Adrenal gland (tissue), 12 donors: ENCODE data around the gene ERC1. TPM values are rescaled to one million over a fixed set of nuclear protein-coding genes. Genes with fewer than 3 reads are reported as not detected.

ENCODE experiments used
- DNase-seq, 7 donors: peaks; one replicate each; pipeline ENCODE4 v3.0.0-alpha.2; 2019 to 2020
- H3K27ac ChIP-seq, 5 donors: fragments of 200-600 bp; sonication (generic) in 4 of 5; 1 replicate in 3 of 5; 2 replicates in 2 of 5; pipeline versions ENCODE4 v1.5.1 to v1.8.0; 2016 to 2020; ENCODE audit warnings: mild to moderate bottlenecking in 1 of 5
- H3K27me3 ChIP-seq: fragments of 200-600 bp; 2 replicates; pipeline ENCODE4 v1.8.0; 2021
- H3K36me3 ChIP-seq, 2 donors: fragments of 200-600 bp; replicated peaks in 1 of 2; 1 replicate in 1 of 2; 2 replicates in 1 of 2; pipeline versions ENCODE4 v1.5.1 to v1.8.0; 2018 to 2022
- H3K4me1 ChIP-seq, 2 donors: fragments of 200-600 bp; replicated peaks in 1 of 2; 1 replicate in 1 of 2; 2 replicates in 1 of 2; pipeline versions ENCODE4 v1.5.1 to v1.8.0; 2018 to 2021
- H3K4me3 ChIP-seq, 4 donors: fragments of 200-600 bp; sonication (generic) in 3 of 4; one replicate each; pipeline ENCODE4 v1.5.1; 2016 to 2018
- H3K9me3 ChIP-seq, 3 donors: fragments of 200-600 bp; sonication (generic) in 1 of 3; replicated peaks in 1 of 3; 1 replicate in 2 of 3; 2 replicates in 1 of 3; pipeline versions ENCODE4 v1.5.1 to v1.8.0; 2016 to 2021
- CTCF ChIP-seq, 6 experiments: fragments of 450-650 bp in 4 of 6; fragments of 200-600 bp in 2 of 6; sonication (generic) in 1 of 6; IDR thresholded peaks; 1 replicate in 5 of 6; 2 replicates in 1 of 6; pipeline versions ENCODE4 v1.5.1 to v1.8.0; 2016 to 2021; ENCODE audit warnings: antibody characterized with exemption in 6 of 6, mild to moderate bottlenecking in 2 of 6, moderate library complexity in 1 of 6
- POLR2A ChIP-seq, 2 donors: fragments of 450-650 bp; IDR thresholded peaks; one replicate each; pipeline ENCODE4 v1.6.1; 2017; ENCODE audit warnings: antibody characterized with exemption in 2 of 2, mild to moderate bottlenecking in 2 of 2, moderate library complexity in 1 of 2
- WGBS, 4 donors: extraction: QIAGEN DNeasy Blood & Tissue Kit in 2 of 4; methylation state at CpG; one replicate each; pipeline versions ENCODE4 v1.1.5 to v1.1.7; 2013 to 2017; 5-methylcytosine and 5-hydroxymethylcytosine counted together
- intact Hi-C, 2 donors: fragments of 100-400 bp; cut with DNase I; formaldehyde crosslinking; loops; one replicate each; pipeline versions ENCODE4 v1.14.1 to v1.15.0; 2022 to 2023
- polyA plus RNA-seq, 3 donors: library from polyadenylated mRNA; stranded (reverse); fragments of 200-250 nt in 2 of 3; fragments of 350-450 nt in 1 of 3; fragmentation: Illumina TruSeq in 1 of 3; extraction: RNeasy Lipid Tissue Mini Kit (QIAGEN cat#74804) in 1 of 3; gene quantifications; one replicate each; pipeline ENCODE4 v1.2.3, GENCODE V29; 2013 to 2014
- total RNA-seq, 9 donors: library from RNA; depleted of rRNA in 4 of 9; stranded (reverse); fragments of >200 nt in 4 of 9; fragments of 120-200 nt in 1 of 9; fragmentation: NEBNext Ultra II Directional in 1 of 9; extraction: Animal tissue kit (Norgen Biotek cat#: 25700) in 1 of 9; gene quantifications; one replicate each; pipeline versions ENCODE4 v1.1.0 to v1.2.4, GENCODE V29; 2013 to 2023
- donor health status: healthy with polysubstance abuse.
- donor health status: Bipolar disorder and iron deficiency.
- donor health status: DM: yes; HTN: yes; CAD: no.
- donor health status: DM: no; HTN: no; CAD: no.
- donor health status: DM: no; HTN: no; CAD: no.
- donor health status: DM: yes; HTN: yes; CAD: no.

Gene ERC1
- total and polyA plus RNA-seq, 12 donors: 4.1 to 79.5 (median 40.2) TPM

- Histone ChIP-seq H3K4me3 (no peak overlapping the region), H3K27ac (no peak overlapping the region), H3K9me3 (no peaks in the 10 kb centered on the region), H3K27me3 (no peaks in the 10 kb centered on the region), H3K36me3 (no peaks in the 10 kb centered on the region), H3K4me1 (no peaks in the 10 kb centered on the region)
- WGBS, 4 donors: 69 to 86% (median 75%) methylated on average over 18 of the region's 18 CpGs
- intact Hi-C loops: no loop called here
- no peak for DNase-seq
- TF ChIP-seq POLR2A (IDR thresholded peaks at IDR 0.05) (no peak), CTCF (IDR thresholded peaks at IDR 0.05) (no peak)
Observed at GRCh38 chr12:1498199-1498740, 507.2 kb downstream of the ERC1 start.

- no peak overlapping the region for H3K27ac ChIP-seq
- no peaks in the 10 kb centered on the region for H3K27me3 ChIP-seq
- intact Hi-C loops: no loop called here
- no peaks in the 10 kb centered on the region for H3K36me3 ChIP-seq
- DNase-seq: no peak
- WGBS, 4 donors: 81 to 93% (median 92%) methylated on average over 7 to 12 of the region's 12 CpGs
- H3K9me3 ChIP-seq: no peaks in the 10 kb centered on the region
- H3K4me3 ChIP-seq: no peak overlapping the region
- no peaks in the 10 kb centered on the region for H3K4me1 ChIP-seq
- TF ChIP-seq CTCF (IDR thresholded peaks at IDR 0.05) (no peak), POLR2A (IDR thresholded peaks at IDR 0.05) (no peak)
Observed at GRCh38 chr12:1499351-1499750, 508.3 kb downstream of the ERC1 start.

- no peaks in the 10 kb centered on the region for H3K4me1 ChIP-seq
- H3K27me3 ChIP-seq: no peaks in the 10 kb centered on the region
- TF ChIP-seq CTCF (IDR thresholded peaks at IDR 0.05) (no peak), POLR2A (IDR thresholded peaks at IDR 0.05) (no peak)
- no peaks in the 10 kb centered on the region for H3K9me3 ChIP-seq
- no peaks in the 10 kb centered on the region for H3K36me3 ChIP-seq
- intact Hi-C loops: no loop called here
- peak in 6 of 7 donors; percentile 27 to 69 (median 34) for DNase-seq
- WGBS, 4 donors: 75 to 83% (median 80%) methylated on average over 24 to 36 of the region's 36 CpGs
- H3K27ac ChIP-seq: no peak overlapping the region
- H3K4me3 ChIP-seq: no peak overlapping the region
Observed at GRCh38 chr12:1500095-1500801, 509.2 kb downstream of the ERC1 start.

- intact Hi-C loops: no loop called here
Observed at GRCh38 chr12:1501001-1501400, 510.0 kb downstream of the ERC1 start.

More at GRCh38 chr12:1501001-1501400, 510.0 kb downstream of the ERC1 start:
- no peak for TF ChIP-seq POLR2A (IDR thresholded peaks at IDR 0.05)
- no peak for TF ChIP-seq CTCF (IDR thresholded peaks at IDR 0.05)
- H3K36me3 ChIP-seq: no peaks in the 10 kb centered on the region
- WGBS, 4 donors: 82 to 97% (median 87%) methylated on average over 10 of the region's 10 CpGs
- no peaks in the 10 kb centered on the region for H3K4me1 ChIP-seq
- no peak overlapping the region for H3K4me3 ChIP-seq
- DNase-seq: no peak
- H3K9me3 ChIP-seq: no peaks in the 10 kb centered on the region
- H3K27ac ChIP-seq: no peak overlapping the region
- no peaks in the 10 kb centered on the region for H3K27me3 ChIP-seq
